ENCODE measurements around the gene NHERF1. TPM values are rescaled to one million over a fixed set of nuclear protein-coding genes. Genes with fewer than 3 reads are reported as not detected.

NHERF1 gene
- total and polyA plus RNA-seq, 2 donors (not counting 1 experiment from before 2014, with no cell fraction given): 56.2 to 81.8 TPM

DNA sequence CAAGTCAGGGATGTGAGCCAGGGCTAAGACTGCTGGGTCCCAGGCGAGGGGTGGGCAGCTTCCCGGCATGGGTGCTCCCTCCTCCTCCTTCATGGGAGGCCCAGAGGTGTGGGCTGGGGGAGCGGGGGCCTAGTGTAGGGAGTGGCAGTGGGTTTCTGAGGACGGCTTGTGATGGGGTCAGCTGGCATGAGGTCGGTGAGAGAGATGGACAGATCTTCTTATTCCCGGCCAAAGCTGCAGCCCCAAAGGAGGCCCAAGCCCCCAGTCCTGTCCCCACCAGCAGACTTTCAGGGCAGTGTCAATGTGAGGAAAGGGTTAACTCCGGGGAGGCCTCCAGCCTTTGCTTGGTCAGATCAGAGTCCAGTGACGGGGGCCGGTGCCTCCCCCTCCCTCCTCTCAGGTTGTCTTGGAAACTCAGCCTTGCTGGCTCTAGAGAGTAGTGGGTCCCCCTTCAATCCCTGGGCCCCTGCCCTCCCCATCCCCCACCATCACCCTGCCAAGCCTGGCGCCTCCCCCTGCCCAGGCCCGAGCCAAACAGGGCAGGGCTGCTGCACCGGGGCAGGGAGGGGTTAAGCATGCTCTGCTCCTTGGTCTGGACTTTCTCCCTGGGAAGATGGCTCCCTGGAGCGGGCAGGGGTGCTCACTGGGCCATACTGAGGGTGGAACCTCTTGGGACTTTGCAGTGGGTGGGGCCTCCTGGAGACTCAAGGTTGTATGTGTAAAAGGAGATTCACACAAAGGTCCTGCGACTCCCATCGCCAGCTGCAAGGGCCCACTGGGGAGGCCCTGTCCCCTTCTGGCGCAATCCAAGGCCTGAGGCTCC lies 15.3 kb downstream of the NHERF1 start:
- ChIA-PET CTCF (interaction anchor here (1.2 to 7.3 kb wide), 3 partner anchors 8 to 106 kb away, joined by 4 to 36 read pairs (median 6); no protein-coding TSS in a partner anchor), POLR2A (interaction anchor here (1.1 kb wide), 1 partner anchor 10 kb away, joined by 3 read pairs; no protein-coding TSS in a partner anchor)
- H3K27ac Mint-ChIP-seq: no peak overlapping the region
- Histone ChIP-seq H3K4me2 (replicated peaks; ENCODE audit: low read depth, low read length, poor library complexity, severe bottlenecking) (no peak overlapping the region), H3K27ac (ENCODE audit: low read length in 2 of 2) (no peak overlapping the region), H3K9me3 (ENCODE audit: control extremely low read depth in 1 of 3, control insufficient read depth in 2 of 3, insufficient read depth in 1 of 3, low read length in 2 of 3) (no peaks in the 10 kb centered on the region), H2AFZ (ENCODE audit: insufficient read depth, low read depth, low read length, poor library complexity, severe bottlenecking) (no peak overlapping the region), H4K20me1 (ENCODE audit: control insufficient read depth, insufficient read depth, low read length, poor library complexity, severe bottlenecking) (peaks cover 62% of the 10 kb centered on the region), H3K27me3 (replicated peaks in 1 of 4; ENCODE audit: control extremely low read depth in 1 of 4, control insufficient read depth in 3 of 4, insufficient read depth in 4 of 4, low read length in 3 of 4) (no peaks in the 10 kb centered on the region), H3K9ac (ENCODE audit: low read length) (no peak overlapping the region), H3K79me2 (ENCODE audit: control insufficient read depth, insufficient read depth, low read length) (peaks cover 31% of the 10 kb centered on the region), H3K4me3 (ENCODE audit: control extremely low read depth in 1 of 5, extremely low read depth in 1 of 5, insufficient read depth in 1 of 5, low read depth in 2 of 5, low read length in 4 of 5) (no peak overlapping the region), H3K36me3 (replicated peaks in 1 of 2; ENCODE audit: control extremely low read depth in 1 of 2, control insufficient read depth in 1 of 2, extremely low read depth in 1 of 2, insufficient read depth in 2 of 2, low read length in 1 of 2) (peaks cover 0 to 41% of the 10 kb centered on the region in 2 experiments), H3K4me1 (ENCODE audit: control insufficient read depth in 2 of 2, insufficient read depth in 2 of 2, low read length in 2 of 2) (peaks cover 14 to 19% of the 10 kb centered on the region in 2 donors)
- H3K9me3 Mint-ChIP-seq (ENCODE audit: insufficient read depth): no peaks in the 10 kb centered on the region
- DNase-seq (no peak), ATAC-seq (ENCODE audit: low read depth) (no peak)
- TF ChIP-seq, protein P1, sequence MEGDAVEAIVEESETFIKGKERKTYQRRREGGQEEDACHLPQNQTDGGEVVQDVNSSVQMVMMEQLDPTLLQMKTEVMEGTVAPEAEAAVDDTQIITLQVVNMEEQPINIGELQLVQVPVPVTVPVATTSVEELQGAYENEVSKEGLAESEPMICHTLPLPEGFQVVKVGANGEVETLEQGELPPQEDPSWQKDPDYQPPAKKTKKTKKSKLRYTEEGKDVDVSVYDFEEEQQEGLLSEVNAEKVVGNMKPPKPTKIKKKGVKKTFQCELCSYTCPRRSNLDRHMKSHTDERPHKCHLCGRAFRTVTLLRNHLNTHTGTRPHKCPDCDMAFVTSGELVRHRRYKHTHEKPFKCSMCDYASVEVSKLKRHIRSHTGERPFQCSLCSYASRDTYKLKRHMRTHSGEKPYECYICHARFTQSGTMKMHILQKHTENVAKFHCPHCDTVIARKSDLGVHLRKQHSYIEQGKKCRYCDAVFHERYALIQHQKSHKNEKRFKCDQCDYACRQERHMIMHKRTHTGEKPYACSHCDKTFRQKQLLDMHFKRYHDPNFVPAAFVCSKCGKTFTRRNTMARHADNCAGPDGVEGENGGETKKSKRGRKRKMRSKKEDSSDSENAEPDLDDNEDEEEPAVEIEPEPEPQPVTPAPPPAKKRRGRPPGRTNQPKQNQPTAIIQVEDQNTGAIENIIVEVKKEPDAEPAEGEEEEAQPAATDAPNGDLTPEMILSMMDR (IDR thresholded peaks at IDR 0.05): no peak
- TF ChIP-seq EZH2 (IDR thresholded peaks at IDR 0.05; ENCODE audit: borderline replicate concordance, insufficient read depth, low read depth, low read length, poor library complexity, severe bottlenecking): no peak
- H3K27me3 Mint-ChIP-seq: no peaks in the 10 kb centered on the region
- peaks cover 14% of the 10 kb centered on the region for H3K4me1 Mint-ChIP-seq
- H3K4me3 Mint-ChIP-seq: no peak overlapping the region
- 98% methylated on average over 8 of the region's 16 CpGs for WGBS (ENCODE audit: insufficient coverage)
- intact Hi-C loops (cut with micrococcal nuclease): no loop called here

DNA sequence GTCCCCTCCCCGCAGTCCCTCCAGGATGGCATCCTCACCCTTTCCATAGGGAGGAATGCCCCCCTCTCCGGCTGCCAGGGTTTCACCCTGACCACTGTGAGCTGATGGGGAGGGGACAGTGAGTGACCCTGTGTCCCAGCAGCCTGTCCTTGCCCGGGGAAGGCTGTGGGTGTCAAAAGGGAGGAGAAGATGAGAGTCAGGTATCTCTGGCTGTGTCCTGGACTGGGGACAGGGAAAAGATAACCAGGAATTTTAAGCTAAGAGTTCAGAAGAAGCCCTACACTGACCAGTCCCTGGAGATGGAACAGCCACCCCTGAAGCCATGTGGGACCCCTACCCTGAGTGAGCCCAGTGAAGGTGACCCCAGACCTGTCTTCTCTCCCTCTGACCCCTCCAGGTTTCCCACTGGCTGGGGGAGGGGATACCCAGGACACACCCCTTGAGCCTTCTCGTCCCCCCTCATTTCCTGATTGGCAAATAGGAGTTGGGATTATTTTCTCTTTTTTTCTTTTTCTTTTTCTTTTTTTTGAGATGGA lies 16.4 kb downstream of the NHERF1 start:
- H3K36me3 ChIP-seq (replicated peaks in 1 of 2; ENCODE audit: control extremely low read depth in 1 of 2, control insufficient read depth in 1 of 2, extremely low read depth in 1 of 2, insufficient read depth in 2 of 2, low read length in 1 of 2): peaks cover 0 to 50% of the 10 kb centered on the region in 2 experiments
- no peak overlapping the region for H2AFZ ChIP-seq (ENCODE audit: insufficient read depth, low read depth, low read length, poor library complexity, severe bottlenecking)
- no peak overlapping the region for H3K4me3 Mint-ChIP-seq
- ATAC-seq (ENCODE audit: low read depth) (no peak), DNase-seq (no peak)
- H3K4me1 ChIP-seq (ENCODE audit: control insufficient read depth in 2 of 2, insufficient read depth in 2 of 2, low read length in 2 of 2): peaks cover 4 to 9% of the 10 kb centered on the region in 2 donors
- H3K4me1 Mint-ChIP-seq: peaks cover 4% of the 10 kb centered on the region
- TF ChIP-seq, protein P1 (IDR thresholded peaks at IDR 0.05): no peak
- no peak for TF ChIP-seq EZH2 (IDR thresholded peaks at IDR 0.05; ENCODE audit: borderline replicate concordance, insufficient read depth, low read depth, low read length, poor library complexity, severe bottlenecking)
- no peaks in the 10 kb centered on the region for H3K27me3 Mint-ChIP-seq
- H3K9me3 Mint-ChIP-seq (ENCODE audit: insufficient read depth): no peaks in the 10 kb centered on the region
- H3K27ac Mint-ChIP-seq: no peak overlapping the region
- no peak overlapping the region for H3K4me3 ChIP-seq (ENCODE audit: control extremely low read depth in 1 of 5, extremely low read depth in 1 of 5, insufficient read depth in 1 of 5, low read depth in 2 of 5, low read length in 4 of 5)
- ChIA-PET CTCF (interaction anchor here (0.6 to 0.7 kb wide), 2 partner anchors 19 to 108 kb away, joined by 3 read pairs; no protein-coding TSS in a partner anchor), POLR2A (interaction anchor here (1.1 kb wide), 1 partner anchor 9 kb away, joined by 3 read pairs; no protein-coding TSS in a partner anchor)
- no peak overlapping the region for H3K27ac ChIP-seq (ENCODE audit: low read length in 2 of 2)
- intact Hi-C loops (cut with micrococcal nuclease): no loop called here
- H3K9ac ChIP-seq (ENCODE audit: low read length): no peak overlapping the region
- no peaks in the 10 kb centered on the region for H3K9me3 ChIP-seq (ENCODE audit: control extremely low read depth in 1 of 3, control insufficient read depth in 2 of 3, insufficient read depth in 1 of 3, low read length in 2 of 3)
- H3K4me2 ChIP-seq (replicated peaks; ENCODE audit: low read depth, low read length, poor library complexity, severe bottlenecking): no peak overlapping the region
- peaks cover 53% of the 10 kb centered on the region for H4K20me1 ChIP-seq (ENCODE audit: control insufficient read depth, insufficient read depth, low read length, poor library complexity, severe bottlenecking)
- peaks cover 21% of the 10 kb centered on the region for H3K79me2 ChIP-seq (ENCODE audit: control insufficient read depth, insufficient read depth, low read length)
- WGBS (ENCODE audit: insufficient coverage): 92% methylated on average over 2 of the region's 4 CpGs
- no peaks in the 10 kb centered on the region for H3K27me3 ChIP-seq (replicated peaks in 1 of 4; ENCODE audit: control extremely low read depth in 1 of 4, control insufficient read depth in 3 of 4, insufficient read depth in 4 of 4, low read length in 3 of 4)
